Astrocyte of the spinal cord (primary cell): ENCODE results near the gene RABL2B.

Source experiments
- DNase-seq: peaks from one replicate; pipeline ENCODE4 v3.0.0; 2011; ENCODE audit warnings: low read depth, low spot score
- H3K4me3 ChIP-seq: 2 replicates; pipeline ENCODE4 v1.5.1; 2011; ENCODE audit warnings: low read depth, mild to moderate bottlenecking, low read length, moderate library complexity
- CTCF ChIP-seq: IDR thresholded peaks from 2 replicates; pipeline ENCODE4 v1.5.1; 2012; ENCODE audit warnings: low read depth, mild to moderate bottlenecking, low read length, inconsistent platforms
- in situ Hi-C: cut with HindIII; loops from 2 replicates; pipeline ENCODE4 v1.10.0; 2017; ENCODE audit warnings: low sequenced_read_pairs

Gene RABL2B

GRCh38 chr22:50730941-50731661 is 52.3 kb downstream of the RABL2B start:
- TF ChIP-seq CTCF, result no peak
- no peak overlapping the region for H3K4me3 ChIP-seq
- in situ Hi-C loops, result no loop called here
- no peak for DNase-seq

GRCh38 chr22:50730013-50730891 is 53.2 kb downstream of the RABL2B start:
- TF ChIP-seq CTCF, result no peak
- no peak overlapping the region for H3K4me3 ChIP-seq
- DNase-seq, result no peak
- in situ Hi-C loops, result no loop called here

- in situ Hi-C loops, result no loop called here
- no peak for DNase-seq
- H3K4me3 ChIP-seq, result no peak overlapping the region
- TF ChIP-seq CTCF, result no peak
Observed at GRCh38 chr22:50729391-50730012, 53.9 kb downstream of the RABL2B start.

- in situ Hi-C loops, result no loop called here
- DNase-seq, result no peak
- H3K4me3 ChIP-seq, result no peak overlapping the region
- TF ChIP-seq CTCF, result no peak
Observed at GRCh38 chr22:50728523-50728931, 54.9 kb downstream of the RABL2B start.

- no peak overlapping the region for H3K4me3 ChIP-seq
- in situ Hi-C loops, result no loop called here
- DNase-seq, result no peak
- no peak for TF ChIP-seq CTCF
Observed at GRCh38 chr22:50727678-50728522, 55.5 kb downstream of the RABL2B start.
